NCI-H146 treated with DMSO at 0.1 percent for 48 hours (cell line): ENCODE results near the gene SLC4A3.

Source experiments
- DNase-seq: peaks from one replicate; lab custom pipeline; 2025; ENCODE audit not compliant: unreplicated experiment; lab: John Stamatoyannopoulos, UW

The SLC4A3 gene

GRCh38 chr2:219613461-219614070, 13.9 kb upstream of the SLC4A3 start:
- no peak for DNase-seq

- no peak for DNase-seq
These were observed 13.2 kb upstream of the SLC4A3 start for GRCh38 chr2:219614076-219614860.

GRCh38 chr2:219615036-219615435, 12.4 kb upstream of the SLC4A3 start:
- no peak for DNase-seq

GRCh38 chr2:219615894-219616293, 11.5 kb upstream of the SLC4A3 start:
- no peak for DNase-seq

GRCh38 chr2:219616550-219616949, 10.9 kb upstream of the SLC4A3 start:
- DNase-seq, result no peak

- no peak for DNase-seq
These were observed 8.7 kb upstream of the SLC4A3 start for GRCh38 chr2:219618733-219619122.

GRCh38 chr2:219619235-219619634, 8.2 kb upstream of the SLC4A3 start:
- no peak for DNase-seq

- no peak for DNase-seq
These were observed 6.9 kb upstream of the SLC4A3 start for GRCh38 chr2:219620546-219620945.

GRCh38 chr2:219621935-219622334, 5.5 kb upstream of the SLC4A3 start:
- no peak for DNase-seq

GRCh38 chr2:219622472-219622871, 5.0 kb upstream of the SLC4A3 start:
- DNase-seq, result no peak

- no peak for DNase-seq
These were observed 2.9 kb upstream of the SLC4A3 start for GRCh38 chr2:219624565-219624964.

- DNase-seq, result no peak
These were observed 2.3 kb upstream of the SLC4A3 start for GRCh38 chr2:219625179-219625578.

GRCh38 chr2:219626540-219626939, 890 bp upstream of the SLC4A3 start:
- DNase-seq, result no peak

GRCh38 chr2:219628235-219628985, 980 bp downstream of the SLC4A3 start:
- DNase-seq, result no peak

GRCh38 chr2:219628986-219629901, 1.8 kb downstream of the SLC4A3 start:
- DNase-seq, result no peak

- DNase-seq, result no peak
These were observed 2.7 kb downstream of the SLC4A3 start for GRCh38 chr2:219629976-219630695.

- DNase-seq, result no peak
These were observed 3.5 kb downstream of the SLC4A3 start for GRCh38 chr2:219630770-219631405.

GRCh38 chr2:219631406-219631891, 4.0 kb downstream of the SLC4A3 start:
- DNase-seq, result no peak

- no peak for DNase-seq
These were observed 4.7 kb downstream of the SLC4A3 start for GRCh38 chr2:219631904-219632759.
